ENCODE data around the gene HECTD2.
A peak's percentile ranks its signal among the peaks of the same experiment; 100 is the strongest.
"Not testable (repeated sequence)": the region's sequence is repeated elsewhere in the genome, so short reads cannot be mapped to it uniquely, and the experiment has no call there.

HECTD2 gene

DNA sequence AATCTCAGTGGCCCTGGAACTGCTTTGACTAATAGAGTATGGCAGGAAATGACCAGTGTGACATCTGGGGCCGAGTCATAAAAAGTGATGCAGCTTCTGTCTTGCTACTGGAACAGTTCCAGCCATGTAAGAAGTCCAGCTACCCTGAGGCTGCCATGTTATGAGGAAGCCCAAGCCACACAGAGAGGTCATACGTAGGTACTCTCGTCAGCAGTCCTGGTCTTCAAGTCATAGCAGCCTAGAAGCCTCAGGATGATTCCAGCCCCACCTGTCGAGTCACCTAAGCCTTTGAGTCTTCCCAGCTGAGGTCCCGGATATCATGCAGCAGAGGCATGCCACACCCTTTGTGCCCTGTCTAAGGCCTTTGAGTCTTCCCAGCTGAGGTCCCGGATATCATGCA lies 130.6 kb downstream of the HECTD2 start:
- DNase-seq = no peak

DNA sequence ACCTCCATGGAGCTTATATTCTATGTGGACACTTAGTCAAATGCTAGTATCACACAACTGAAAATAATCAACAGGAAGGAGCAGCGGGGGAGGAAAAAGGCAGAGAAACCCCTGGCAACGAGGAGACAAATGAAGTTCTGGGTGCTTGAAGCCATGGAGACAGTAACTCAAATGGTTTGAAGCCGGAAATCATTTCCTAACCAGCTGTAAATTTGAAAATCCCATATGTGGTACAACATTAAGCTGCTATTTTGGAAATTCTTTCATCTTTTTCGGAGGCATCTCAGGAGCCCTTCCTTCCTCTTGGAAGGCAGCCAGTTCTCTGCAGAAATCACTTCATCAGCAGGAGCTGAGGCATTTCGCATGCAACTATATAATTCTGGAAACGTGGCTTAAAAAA lies 131.3 kb downstream of the HECTD2 start:
- no peak for DNase-seq

DNA sequence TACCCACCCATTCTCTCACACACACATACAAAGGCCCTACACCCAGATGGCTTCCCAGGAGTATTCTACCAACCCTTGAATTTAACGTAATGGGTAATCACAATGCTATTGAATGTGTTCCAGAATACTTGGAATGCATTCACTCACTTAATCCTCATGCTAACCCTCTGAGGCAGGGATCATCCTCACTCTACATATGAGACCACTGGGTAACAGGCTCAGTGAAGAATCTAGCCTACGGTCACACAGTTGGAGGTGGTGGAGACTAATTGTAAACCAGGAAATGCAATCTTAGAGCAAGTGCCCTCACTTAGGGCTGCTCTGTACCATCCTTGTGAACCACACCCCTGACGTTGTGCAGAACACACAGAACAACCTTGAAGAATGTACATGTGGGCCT lies 135.2 kb downstream of the HECTD2 start:
- DNase-seq = no peak

DNA sequence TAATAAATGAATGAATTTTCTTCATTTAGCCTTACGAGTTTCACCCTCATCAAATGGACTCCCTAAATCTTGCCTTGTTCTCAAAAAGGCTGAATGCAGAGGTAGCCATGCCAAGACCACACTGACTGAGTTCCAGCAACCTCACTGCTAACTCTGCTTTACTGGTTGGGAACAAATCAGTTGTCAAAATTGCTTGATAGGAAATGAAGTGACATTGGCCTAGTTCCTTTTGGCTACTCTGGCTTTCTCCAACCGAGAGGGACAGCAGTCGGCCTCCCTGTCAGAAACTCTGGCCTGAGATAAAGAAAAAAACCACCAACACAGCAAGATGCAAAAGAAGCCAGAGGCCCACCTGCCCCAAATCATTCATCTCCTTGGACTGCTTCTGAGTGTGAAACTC lies 135.7 kb downstream of the HECTD2 start:
- DNase-seq = no peak

DNA sequence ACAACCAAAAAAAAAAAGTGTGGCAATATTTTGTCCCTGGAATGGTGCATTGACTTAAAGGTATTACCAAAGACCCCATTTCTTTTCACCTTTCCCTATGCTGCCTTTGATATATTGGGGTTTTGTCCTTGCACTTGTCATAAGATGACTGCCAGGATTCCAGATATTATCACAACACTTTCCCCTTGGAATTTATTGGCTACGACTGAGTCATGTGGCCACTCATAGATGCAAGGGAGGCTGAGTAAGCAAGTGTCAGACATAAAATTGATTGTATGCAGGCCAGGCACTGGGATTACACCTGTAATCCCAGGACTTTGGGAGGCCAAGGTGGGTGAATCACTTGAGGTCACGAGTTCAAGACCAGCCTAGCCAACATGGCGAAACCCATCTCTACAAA lies 139.1 kb downstream of the HECTD2 start:
- no peak for DNase-seq

DNA sequence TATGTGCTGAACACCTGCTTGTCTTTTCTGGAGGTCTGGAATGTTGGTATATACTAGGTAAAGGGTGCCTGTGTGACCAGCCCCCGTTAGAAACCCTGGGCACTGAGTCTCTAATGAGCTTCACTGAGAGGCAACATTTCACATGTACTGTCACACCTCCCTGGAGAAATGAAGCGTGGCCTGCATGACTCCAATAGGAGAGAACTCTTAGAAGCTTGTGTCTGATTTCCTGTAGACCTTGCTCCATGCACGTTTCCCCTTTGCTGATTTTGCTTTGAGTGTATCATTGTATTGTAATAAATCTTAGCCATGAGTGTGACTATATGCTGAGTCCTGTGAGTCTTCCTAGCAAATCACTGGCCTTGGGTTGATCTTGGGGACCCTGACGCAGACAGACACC lies 139.9 kb downstream of the HECTD2 start:
- no peak for DNase-seq

DNA sequence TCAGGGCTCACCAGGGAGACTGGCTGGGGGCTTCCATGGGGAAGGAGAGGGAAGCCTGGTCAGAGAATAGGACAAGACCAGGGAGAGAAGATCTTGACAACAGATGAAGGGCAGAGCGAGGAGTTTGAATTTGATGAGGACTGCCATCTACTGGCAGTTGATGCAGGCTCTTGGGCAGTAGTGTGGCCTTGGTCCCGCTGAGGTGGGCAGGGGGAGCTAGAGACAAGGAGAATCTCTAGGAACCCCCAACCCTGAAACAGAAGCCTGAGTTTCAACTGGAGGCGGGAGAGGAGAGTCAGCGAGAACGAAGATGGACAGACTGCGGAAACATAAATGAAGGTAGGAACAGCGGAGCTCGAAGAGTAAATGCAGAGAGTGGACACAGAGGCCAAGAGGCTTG lies 141.7 kb downstream of the HECTD2 start:
- DNase-seq = peak; percentile 78

DNA sequence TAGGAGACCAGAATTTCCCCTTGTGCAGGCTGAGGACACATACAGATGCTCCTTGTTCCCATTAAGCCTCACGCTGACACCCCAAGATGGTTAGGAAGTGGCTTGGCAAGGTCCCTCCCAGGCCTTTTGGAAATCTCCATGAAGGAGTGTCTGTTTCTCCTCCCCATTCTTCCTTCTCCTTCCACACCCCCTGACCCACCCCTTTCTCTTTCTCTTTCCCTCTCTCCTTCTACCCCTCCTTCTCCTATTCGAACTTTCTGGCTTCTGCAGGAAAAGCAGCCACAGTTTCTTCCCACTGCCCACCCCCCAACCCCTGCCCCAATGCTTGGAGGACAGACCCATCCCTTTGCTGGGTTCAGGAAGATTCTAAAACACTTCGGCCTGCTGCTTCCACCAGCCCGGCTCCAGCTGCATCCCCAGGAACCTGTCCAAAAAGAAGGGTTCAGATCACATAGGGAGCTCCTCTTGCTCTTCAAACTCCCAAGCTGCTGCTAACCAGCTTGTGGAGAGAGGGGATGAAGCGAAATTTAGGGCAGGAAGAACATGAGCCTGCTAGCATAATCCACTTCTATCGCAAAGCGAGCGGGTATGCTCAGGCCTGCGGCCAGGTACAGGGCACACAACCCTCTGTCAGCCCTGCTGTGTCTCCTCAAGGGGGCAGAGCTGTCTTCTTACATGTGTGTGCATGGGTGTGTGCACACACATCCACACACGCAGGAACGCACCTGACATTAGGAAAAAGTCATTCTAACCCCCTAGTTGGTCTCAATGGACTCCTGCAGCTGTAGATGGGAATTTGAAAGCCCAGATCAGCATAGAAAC lies 142.3 kb downstream of the HECTD2 start:
- DNase-seq = peak; percentile 54

DNA sequence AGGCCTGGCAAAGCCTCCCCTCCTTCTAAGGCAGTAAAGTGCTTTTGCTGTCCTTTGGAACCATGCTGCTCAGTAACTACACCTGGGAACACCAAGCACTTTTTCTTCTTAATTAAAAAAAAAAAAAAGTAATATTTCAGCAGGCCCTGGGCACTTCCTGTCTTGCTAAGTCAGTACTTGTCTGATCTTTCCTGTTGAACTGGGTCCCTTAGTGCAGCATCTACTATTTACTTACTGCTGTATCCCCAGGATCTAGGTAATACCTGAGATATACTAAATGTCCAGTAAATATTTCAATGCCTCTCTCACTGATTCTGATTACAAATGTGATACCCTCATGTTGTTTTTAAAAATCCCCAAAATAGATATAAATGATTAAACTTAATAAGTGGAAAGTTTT lies 145.3 kb downstream of the HECTD2 start:
- peak; percentile 19 for DNase-seq

DNA sequence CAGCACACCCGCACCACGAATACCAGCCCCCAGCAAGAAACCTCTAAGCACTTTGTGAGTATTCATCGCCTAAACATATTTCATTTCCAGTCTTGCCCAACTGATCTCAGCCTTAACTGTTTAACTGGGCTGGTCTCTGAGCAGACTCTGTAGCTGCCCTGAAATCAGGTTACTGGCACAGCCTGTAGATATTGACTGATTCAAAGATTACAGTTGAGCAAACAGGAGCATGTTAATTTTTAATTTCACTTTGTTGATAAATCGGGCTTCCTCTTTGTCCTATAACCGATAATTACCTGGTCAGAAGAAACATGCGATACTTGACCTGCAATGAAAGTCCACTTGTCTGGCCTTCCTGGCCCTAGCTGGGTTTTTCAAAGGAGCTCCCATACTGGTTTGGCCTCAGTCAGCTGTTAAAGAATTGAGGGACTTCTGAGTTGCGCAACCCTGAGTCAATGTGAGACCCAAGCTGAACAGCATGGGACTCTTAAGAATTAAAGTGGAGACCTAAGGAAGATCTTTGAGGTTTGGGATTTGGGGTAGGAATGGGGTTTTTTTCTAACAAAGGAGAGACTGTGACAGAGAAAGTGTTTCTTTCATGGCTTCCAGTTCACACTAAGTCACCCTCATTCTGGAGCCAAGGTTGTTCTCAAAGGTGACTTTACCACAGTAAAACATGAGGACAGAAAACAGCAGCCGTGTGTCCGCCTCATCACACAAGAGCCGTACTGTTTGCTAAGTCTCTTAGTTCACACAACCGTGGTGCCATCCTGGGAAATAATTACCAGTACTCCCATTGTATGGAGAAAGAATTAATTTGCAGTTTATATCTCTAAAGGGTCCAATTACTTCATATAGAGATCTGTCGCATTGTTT lies 146.8 kb downstream of the HECTD2 start:
- DNase-seq = peak; percentile 88

DNA sequence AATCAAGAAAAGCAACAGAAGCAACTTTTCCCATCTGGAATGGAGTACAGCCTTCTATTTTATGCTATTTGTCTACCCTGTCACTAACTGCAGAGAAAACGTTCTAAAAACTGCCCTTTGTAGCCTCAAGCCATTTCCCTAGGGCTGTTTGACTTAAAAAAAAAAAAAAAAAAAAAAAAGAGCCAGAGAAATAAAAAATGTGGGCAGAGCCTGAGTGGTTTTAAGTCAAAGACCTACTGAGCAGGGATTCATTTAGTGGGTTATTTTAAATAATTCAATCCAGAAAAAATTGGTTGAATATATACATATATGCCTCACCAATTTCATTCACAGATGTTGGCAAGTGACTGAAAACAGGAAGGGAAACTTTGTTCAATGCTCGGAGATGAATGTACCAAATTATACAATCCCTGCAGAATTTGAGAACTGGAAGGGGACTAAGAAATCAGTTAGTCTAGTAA lies 147.5 kb downstream of the HECTD2 start:
- DNase-seq = peak; percentile 80

DNA sequence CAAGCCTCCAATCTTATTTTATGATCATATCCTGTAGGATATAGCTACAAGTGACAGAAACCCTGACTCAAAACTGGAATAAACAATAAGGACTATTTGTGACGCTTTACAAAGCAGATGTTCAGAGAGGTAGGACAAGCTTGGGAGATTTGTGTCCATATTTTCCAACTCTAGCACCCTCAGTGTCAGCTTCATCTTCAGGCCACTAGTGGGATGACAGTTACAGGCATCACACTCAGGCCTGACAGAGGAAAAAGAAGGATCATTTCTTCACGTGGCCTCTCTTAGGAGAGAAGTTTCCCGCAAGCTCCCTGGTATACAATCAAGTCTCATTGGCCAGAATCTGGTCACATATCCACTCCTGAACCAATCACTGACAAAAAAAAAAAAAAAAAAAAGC lies 148.3 kb downstream of the HECTD2 start:
- no peak for DNase-seq

DNA sequence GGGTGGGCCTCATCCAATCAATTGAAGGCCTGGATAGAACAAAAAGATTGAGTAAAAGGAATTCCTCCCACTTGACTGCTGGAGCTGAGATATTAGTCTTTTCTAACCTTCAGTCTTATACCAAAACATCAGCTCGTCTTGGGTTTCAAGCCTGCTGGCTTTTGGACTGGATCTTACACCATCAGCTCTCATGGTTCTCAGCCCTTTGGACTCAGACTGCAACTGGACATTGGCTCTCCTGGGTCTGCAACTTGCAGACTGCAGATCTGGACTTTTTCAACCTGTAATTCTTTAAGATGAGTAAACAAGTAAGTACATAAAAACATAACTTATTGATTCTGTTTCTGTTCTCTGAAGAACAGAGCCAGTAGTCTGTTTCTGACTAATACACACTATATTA lies 149.0 kb downstream of the HECTD2 start:
- no peak for DNase-seq

DNA sequence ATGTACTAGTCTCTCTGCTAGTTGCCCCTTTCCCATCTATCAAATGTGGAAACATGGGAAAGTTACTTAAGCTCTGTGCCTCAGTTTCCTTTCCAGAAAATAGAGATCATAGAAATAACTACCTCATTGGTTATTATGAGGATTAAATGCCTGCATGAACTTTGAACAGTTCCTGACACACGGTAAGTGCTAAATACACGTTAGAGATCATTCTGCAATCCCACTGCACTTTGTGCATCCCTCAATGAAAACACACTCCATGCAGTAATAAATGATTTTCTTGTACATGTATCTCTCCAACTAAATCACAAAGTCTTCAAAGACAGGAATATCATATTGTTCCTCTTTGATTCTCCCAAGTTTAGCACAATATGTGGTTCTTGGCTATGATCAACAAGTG lies 149.6 kb downstream of the HECTD2 start:
- no peak for DNase-seq

DNA sequence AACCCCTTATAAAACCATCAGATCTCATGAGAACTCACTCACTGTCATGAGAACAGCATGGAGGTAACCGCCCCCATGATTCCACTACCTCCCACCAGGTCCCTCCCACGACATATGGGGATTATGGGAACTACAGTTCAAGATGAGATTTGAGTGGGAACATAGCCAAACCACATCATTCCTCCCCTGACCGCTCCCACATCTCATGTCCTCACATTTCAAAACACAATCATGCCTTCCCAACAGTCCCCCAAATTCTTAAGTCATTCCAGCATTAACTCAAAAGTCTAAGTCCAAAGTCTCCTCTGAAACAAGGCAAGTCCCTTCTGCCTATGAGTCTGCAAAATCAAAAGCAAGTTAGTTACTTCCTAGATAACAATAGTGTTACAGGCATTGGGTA lies 150.7 kb downstream of the HECTD2 start:
- not testable (repeated sequence) for DNase-seq

DNA sequence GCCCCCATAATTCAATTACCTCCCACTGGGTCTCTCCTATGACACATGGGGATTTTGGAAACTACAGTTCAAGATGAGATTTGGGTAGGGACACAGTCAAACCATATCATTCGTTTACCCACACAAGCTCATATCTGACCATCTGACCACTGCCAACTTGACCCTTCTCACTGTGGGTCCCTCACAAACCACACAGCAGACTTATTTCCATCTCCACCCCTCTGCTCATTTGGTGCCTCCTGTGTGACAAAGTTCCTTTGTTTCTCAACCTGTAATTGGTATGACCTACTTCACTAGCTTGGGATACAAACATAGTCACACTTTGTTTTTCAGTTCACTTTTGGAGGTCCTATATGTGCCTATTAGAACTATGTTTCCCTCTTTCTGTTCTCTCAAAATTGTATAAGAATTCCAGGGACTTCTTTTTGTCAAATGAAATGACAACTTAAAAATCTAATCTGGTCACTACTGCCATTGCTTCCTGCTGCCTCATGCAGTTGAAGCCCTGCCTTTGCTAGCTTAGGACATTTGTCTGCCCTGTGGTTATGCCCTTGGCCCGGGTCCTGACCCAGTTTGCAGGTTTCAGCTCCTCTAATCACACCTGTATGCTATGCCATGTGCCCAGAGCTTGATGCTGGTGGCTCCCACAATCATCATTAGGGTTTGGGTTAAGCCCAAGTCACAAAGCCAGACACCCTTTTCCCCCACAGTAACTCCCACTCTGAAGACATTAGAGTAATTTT lies 152.9 kb downstream of the HECTD2 start:
- DNase-seq = no peak

DNA sequence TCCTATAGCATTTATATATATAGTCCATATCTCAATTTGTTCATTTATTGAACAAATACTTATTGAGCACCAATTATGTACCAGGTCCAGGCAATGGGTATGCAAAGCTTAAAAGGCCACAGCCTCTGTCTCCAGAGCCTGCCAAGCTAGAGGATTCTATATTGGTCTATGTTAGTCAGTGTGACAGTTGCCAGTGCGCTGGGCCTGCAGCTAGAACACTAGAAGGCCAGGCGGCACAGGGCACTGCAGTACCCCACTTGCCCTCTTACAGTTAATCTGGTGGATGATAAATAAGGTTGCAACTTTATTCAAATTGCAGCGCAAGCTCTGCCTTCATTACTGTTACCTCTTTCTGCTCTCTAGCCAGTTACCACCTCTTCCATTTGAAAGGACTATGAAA lies 153.9 kb downstream of the HECTD2 start:
- no peak for DNase-seq
